SU-DHL-6 (cell line): ENCODE data around the gene NAPSA.

ENCODE experiments used
- CTCF ChIP-seq: fragments of 200-600 bp; sonication (generic); IDR thresholded peaks from one replicate; pipeline ENCODE4 v1.5.1; 2017; ENCODE audit warnings: antibody characterized with exemption, mild to moderate bottlenecking, low read length, moderate library complexity; ENCODE audit not compliant: insufficient read depth, poor library complexity, severe bottlenecking
- EZH2phosphoT487 ChIP-seq: fragments of 200-600 bp; sonication (generic), shearing (Covaris generic); conservative IDR thresholded peaks from 2 replicates; pipeline ENCODE4 v1.6.1; 2018; ENCODE audit warnings: mild to moderate bottlenecking, antibody characterized with exemption, low read length, moderate library complexity, mixed read lengths

GRCh38 chr19:50313812-50314536 is 51.5 kb downstream of the NAPSA start:
- no peak for TF ChIP-seq CTCF
- TF ChIP-seq EZH2phosphoT487, result no peak
